Right forelimb (tissue), 1 donor: ENCODE measurements around the gene NELL1.

Source experiments
- DNase-seq: peaks from one replicate; pipeline ENCODE4 v3.0.0-alpha.2; 2018

Gene NELL1

GRCh38 chr11:20881328-20882079 is 212.1 kb downstream of the NELL1 start:
- DNase-seq, result no peak

- no peak for DNase-seq
Observed at GRCh38 chr11:20887137-20887536, 217.8 kb downstream of the NELL1 start.

- no peak for DNase-seq
Observed at GRCh38 chr11:20894296-20894695, 224.9 kb downstream of the NELL1 start.

GRCh38 chr11:20909995-20910726 is 240.8 kb downstream of the NELL1 start:
- DNase-seq, result no peak

GRCh38 chr11:20910733-20911132 is 241.3 kb downstream of the NELL1 start:
- DNase-seq, result no peak

GRCh38 chr11:20912065-20912821 is 242.9 kb downstream of the NELL1 start:
- DNase-seq, result no peak

GRCh38 chr11:20912922-20913512 is 243.6 kb downstream of the NELL1 start:
- no peak for DNase-seq

GRCh38 chr11:20917306-20917705 is 247.9 kb downstream of the NELL1 start:
- DNase-seq, result no peak

- no peak for DNase-seq
Observed at GRCh38 chr11:20926799-20927540, 257.6 kb downstream of the NELL1 start.

GRCh38 chr11:20931029-20931428 is 261.6 kb downstream of the NELL1 start:
- no peak for DNase-seq

GRCh38 chr11:20933086-20933485 is 263.7 kb downstream of the NELL1 start:
- DNase-seq, result no peak

GRCh38 chr11:20933958-20934357 is 264.6 kb downstream of the NELL1 start:
- no peak for DNase-seq

GRCh38 chr11:20934516-20934915 is 265.1 kb downstream of the NELL1 start:
- no peak for DNase-seq

GRCh38 chr11:20937826-20938225 is 268.4 kb downstream of the NELL1 start:
- no peak for DNase-seq

GRCh38 chr11:20949585-20949984 is 280.2 kb downstream of the NELL1 start:
- DNase-seq, result no peak

- DNase-seq, result no peak
Observed at GRCh38 chr11:20962581-20962980, 293.2 kb downstream of the NELL1 start.

- no peak for DNase-seq
Observed at GRCh38 chr11:20963596-20963995, 294.2 kb downstream of the NELL1 start.

- no peak for DNase-seq
Observed at GRCh38 chr11:20964985-20965384, 295.6 kb downstream of the NELL1 start.

GRCh38 chr11:20966489-20966888 is 297.1 kb downstream of the NELL1 start:
- DNase-seq, result no peak

GRCh38 chr11:20973940-20974559 is 304.7 kb downstream of the NELL1 start:
- DNase-seq, result no peak

GRCh38 chr11:20980736-20981135 is 311.4 kb downstream of the NELL1 start:
- no peak for DNase-seq

GRCh38 chr11:20990447-20990846 is 321.1 kb downstream of the NELL1 start:
- no peak for DNase-seq
